Right forelimb (tissue), 1 donor: ENCODE results near the gene GDPD5.
A peak's percentile ranks its signal among the peaks of the same experiment; 100 is the strongest.

ENCODE experiments used
- DNase-seq: peaks from one replicate; pipeline ENCODE4 v3.0.0-alpha.2; 2018

GDPD5 gene

GRCh38 chr11:75394085-75394840, 131.5 kb downstream of the GDPD5 start:
- DNase-seq = no peak

- no peak for DNase-seq
These were observed 135.8 kb downstream of the GDPD5 start for GRCh38 chr11:75389925-75390324.

DNA sequence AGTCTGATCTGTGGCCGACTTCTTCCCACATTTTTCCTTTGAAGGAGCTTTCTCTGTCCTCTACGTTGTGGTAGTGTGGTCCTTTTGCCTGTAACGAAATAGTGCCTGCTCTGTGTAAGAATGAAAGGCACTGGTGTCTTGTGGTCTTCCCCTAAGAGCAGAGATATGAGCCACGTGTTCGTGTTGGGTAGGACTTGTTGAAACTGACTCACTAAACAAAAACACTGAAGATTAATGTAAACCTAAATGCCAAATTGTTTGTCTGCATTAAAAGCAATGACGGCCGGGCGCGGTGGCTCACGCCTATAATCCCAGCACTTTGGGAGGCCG, 136.5 kb downstream of the GDPD5 start:
- DNase-seq = no peak

- DNase-seq = peak; percentile 71
These were observed 137.1 kb downstream of the GDPD5 start for GRCh38 chr11:75388386-75389275.

- no peak for DNase-seq
These were observed 137.9 kb downstream of the GDPD5 start for GRCh38 chr11:75387736-75388294.

DNA sequence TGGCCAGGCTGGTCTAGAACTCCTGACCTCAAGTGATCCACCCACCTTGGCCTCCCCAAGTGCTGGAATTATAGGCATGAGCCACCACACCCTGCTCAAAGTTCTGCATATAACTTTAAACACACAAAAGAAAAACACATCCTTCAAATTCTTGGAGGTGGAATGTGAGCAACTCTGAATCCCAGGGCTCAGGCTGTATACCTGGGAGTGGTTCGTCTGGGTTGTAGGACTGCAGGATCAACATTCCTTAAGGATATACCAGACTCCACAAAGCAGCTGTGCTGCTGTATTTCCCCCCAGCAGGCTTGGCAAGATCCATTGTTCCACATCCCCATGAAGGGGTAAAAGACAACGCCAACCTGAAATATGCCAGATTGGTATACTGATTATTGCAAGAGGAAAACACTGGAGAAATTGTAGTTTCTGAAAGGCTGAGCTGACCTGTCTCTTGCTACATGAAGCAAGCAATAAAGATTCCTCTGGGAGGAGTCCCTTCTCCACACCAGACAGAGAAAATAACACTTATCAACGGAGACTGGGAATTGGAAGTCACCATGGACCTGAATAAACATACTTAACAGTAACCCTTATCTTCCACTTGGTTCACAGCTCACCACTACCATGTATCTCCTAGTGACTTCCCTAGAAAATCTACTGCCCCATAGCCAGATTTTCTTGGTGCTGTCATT, 138.7 kb downstream of the GDPD5 start:
- no peak for DNase-seq
